HTR-8/SVneo (cell line): ENCODE results near the gene RTF1.
"Not testable (repeated sequence)": the region's sequence is repeated elsewhere in the genome, so short reads cannot be mapped to it uniquely, and the experiment has no call there.

Source experiments
- DNase-seq: peaks from one replicate; pipeline ENCODE4 v3.0.0; 2011; ENCODE audit warnings: low spot score, mixed read lengths; ENCODE audit not compliant: insufficient read length
- FAIRE-seq: peaks from 2 replicates; lab custom pipeline; 2011; peaks lifted over from hg19 to GRCh38; lab: Jason Lieb, UNC

The RTF1 gene

GRCh38 chr15:41416742-41417417, at the start of gene RTF1:
Gene RTF1 (plus strand): TSS chr15:41417095. CDS start chr15:41417116, 21 bp downstream.
- peak; percentile 52 for FAIRE-seq

GRCh38 chr15:41367418-41367817, 49.5 kb upstream of the RTF1 start:
- FAIRE-seq (no peak), DNase-seq (no peak)

More at GRCh38 chr15:41416742-41417417, at the start of gene RTF1:
- DNase-seq = peak; percentile 90

- FAIRE-seq = no peak
- no peak for DNase-seq
These were observed 38.9 kb upstream of the RTF1 start for GRCh38 chr15:41377978-41378377.

GRCh38 chr15:41383974-41384749, 32.7 kb upstream of the RTF1 start:
- not testable (repeated sequence) for FAIRE-seq, DNase-seq

GRCh38 chr15:41387646-41388045, 29.2 kb upstream of the RTF1 start:
- FAIRE-seq (no peak), DNase-seq (no peak)

- no peak for DNase-seq
- FAIRE-seq = no peak
These were observed 24.2 kb upstream of the RTF1 start for GRCh38 chr15:41392659-41393058.

GRCh38 chr15:41394924-41395323, 22.0 kb upstream of the RTF1 start:
- DNase-seq = no peak
- FAIRE-seq = no peak

GRCh38 chr15:41396111-41396510, 20.8 kb upstream of the RTF1 start:
- no peak for FAIRE-seq
- DNase-seq = no peak

GRCh38 chr15:41401904-41402267, 15.0 kb upstream of the RTF1 start:
- DNase-seq (no peak), FAIRE-seq (no peak)

GRCh38 chr15:41407341-41407740, 9.6 kb upstream of the RTF1 start:
- no peak for FAIRE-seq
- no peak for DNase-seq

GRCh38 chr15:41408234-41408641, 8.7 kb upstream of the RTF1 start:
- FAIRE-seq (no peak), DNase-seq (no peak)

- no peak for DNase-seq
These were observed 5.9 kb upstream of the RTF1 start for GRCh38 chr15:41411031-41411430.

GRCh38 chr15:41411441-41411840, 5.5 kb upstream of the RTF1 start:
- no peak for FAIRE-seq

More at GRCh38 chr15:41411031-41411430, 5.9 kb upstream of the RTF1 start:
- no peak for FAIRE-seq

GRCh38 chr15:41416128-41416741, 660 bp upstream of the RTF1 start:
- FAIRE-seq (no peak), DNase-seq (no peak)

More at GRCh38 chr15:41411441-41411840, 5.5 kb upstream of the RTF1 start:
- DNase-seq = no peak

GRCh38 chr15:41417418-41418195, 712 bp downstream of the RTF1 start:
- DNase-seq = peak; percentile 24
- no peak for FAIRE-seq

- DNase-seq (no peak), FAIRE-seq (no peak)
These were observed 7.2 kb downstream of the RTF1 start for GRCh38 chr15:41423979-41424659.

GRCh38 chr15:41424809-41425208, 7.9 kb downstream of the RTF1 start:
- DNase-seq (no peak), FAIRE-seq (no peak)

- not testable (repeated sequence) for DNase-seq, FAIRE-seq
These were observed 9.0 kb downstream of the RTF1 start for GRCh38 chr15:41425907-41426306.

GRCh38 chr15:41429003-41429890, 12.4 kb downstream of the RTF1 start:
- FAIRE-seq = no peak
- no peak for DNase-seq
